Osteoblast (primary cell): Measurements from ENCODE around the gene SLC4A11. TPM values are rescaled to one million over a fixed set of nuclear protein-coding genes. Genes with fewer than 3 reads are reported as not detected.

Experiments used
- DNase-seq: peaks from one replicate; pipeline ENCODE4 v3.0.0; 2011; ENCODE audit warnings: low spot score, mixed read lengths; ENCODE audit not compliant: insufficient read length; ENCODE audit errors: missing footprints
- H2AFZ ChIP-seq: 2 replicates; pipeline ENCODE4 v1.6.0; 2011; ENCODE audit warnings: mild to moderate bottlenecking, low read length
- H3K27ac ChIP-seq: 2 replicates; pipeline ENCODE4 v1.5.1; 2011; ENCODE audit warnings: mild to moderate bottlenecking, low read depth, low read length, moderate library complexity
- H3K27me3 ChIP-seq: 2 replicates; pipeline ENCODE4 v1.6.0; 2012; ENCODE audit warnings: mild to moderate bottlenecking, control low read depth, inconsistent platforms, low read length, moderate library complexity; ENCODE audit not compliant: insufficient read depth
- H3K36me3 ChIP-seq: 2 replicates; pipeline ENCODE4 v1.5.1; 2011; ENCODE audit warnings: mild to moderate bottlenecking, low read length, control low read depth, moderate library complexity; ENCODE audit not compliant: insufficient read depth
- H3K4me1 ChIP-seq: 2 replicates; pipeline ENCODE4 v1.5.1; 2011; ENCODE audit warnings: mild to moderate bottlenecking, low read length, control low read depth, moderate library complexity; ENCODE audit not compliant: insufficient read depth
- H3K4me2 ChIP-seq: 2 replicates; pipeline ENCODE4 v1.6.0; 2011; ENCODE audit warnings: mild to moderate bottlenecking, low read length; ENCODE audit not compliant: insufficient read depth
- H3K4me3 ChIP-seq: fragments of 200-600 bp; sonication (generic); 3 replicates; pipeline ENCODE4 v1.5.1; 2012; ENCODE audit warnings: mild to moderate bottlenecking, low read length, inconsistent platforms; ENCODE audit not compliant: insufficient read depth
- H3K79me2 ChIP-seq: 2 replicates; pipeline ENCODE4 v1.6.0; 2012; ENCODE audit warnings: mild to moderate bottlenecking, low read length, control low read depth, inconsistent platforms; ENCODE audit not compliant: insufficient read depth
- H3K9me3 ChIP-seq: 2 replicates; pipeline ENCODE4 v1.5.1; 2011; ENCODE audit warnings: low read depth, low read length, control low read depth
- H4K20me1 ChIP-seq: 2 replicates; pipeline ENCODE4 v1.6.0; 2012; ENCODE audit warnings: mild to moderate bottlenecking, low read length, control low read depth; ENCODE audit not compliant: insufficient read depth
- total RNA-seq: library from RNA; depleted of rRNA; stranded (reverse); fragments of >200 nt; gene quantifications from 2 replicates; pipeline ENCODE4 v1.2.3, GENCODE V29; 2012
- TF ChIP-seq, protein P1 (sequence below): IDR thresholded peaks from 2 replicates; pipeline ENCODE4 v1.5.1; 2011; ENCODE audit warnings: mild to moderate bottlenecking, low read depth, low read length, moderate library complexity; ENCODE audit errors: extremely low read depth

The SLC4A11 gene
- total RNA-seq, 1 donor, result under 0.01 TPM

DNA sequence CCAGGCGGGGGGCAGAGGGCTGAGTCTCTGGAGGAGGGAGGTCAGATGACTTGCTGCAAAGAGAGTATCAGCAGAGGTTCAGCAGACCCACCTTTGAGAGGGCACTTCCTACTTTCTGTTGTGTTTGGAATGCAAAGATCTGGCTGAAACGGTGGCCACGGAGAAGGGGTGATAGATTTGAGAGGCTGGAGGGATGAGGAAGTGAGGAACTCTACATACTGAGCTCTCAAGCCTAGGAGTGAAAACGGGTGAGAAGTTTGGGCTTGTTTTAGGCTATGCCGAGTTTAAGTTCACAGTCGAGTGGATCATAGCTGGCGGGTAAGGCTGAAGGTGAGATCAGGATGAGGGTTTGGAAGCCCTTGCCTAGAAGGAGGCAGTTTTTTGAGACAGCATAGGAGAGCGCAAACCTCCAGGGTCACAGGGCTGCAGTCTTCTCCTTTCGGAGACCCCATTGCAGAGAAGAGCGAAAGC is 30.2 kb downstream of the SLC4A11 start:
- no peak for DNase-seq
- Histone ChIP-seq H2AFZ (peak overlapping the region; percentile 95), H3K4me3 (peak overlapping the region; percentile 98), H3K36me3 (peaks cover 7% of the 10 kb centered on the region), H3K9me3 (no peaks in the 10 kb centered on the region), H3K4me2 (peak overlapping the region; percentile 85), H3K79me2 (peaks cover 58% of the 10 kb centered on the region), H3K27me3 (no peaks in the 10 kb centered on the region), H3K4me1 (peaks cover 14% of the 10 kb centered on the region), H3K27ac (peak overlapping the region; percentile 65), H4K20me1 (no peaks in the 10 kb centered on the region)
- TF ChIP-seq, protein P1, sequence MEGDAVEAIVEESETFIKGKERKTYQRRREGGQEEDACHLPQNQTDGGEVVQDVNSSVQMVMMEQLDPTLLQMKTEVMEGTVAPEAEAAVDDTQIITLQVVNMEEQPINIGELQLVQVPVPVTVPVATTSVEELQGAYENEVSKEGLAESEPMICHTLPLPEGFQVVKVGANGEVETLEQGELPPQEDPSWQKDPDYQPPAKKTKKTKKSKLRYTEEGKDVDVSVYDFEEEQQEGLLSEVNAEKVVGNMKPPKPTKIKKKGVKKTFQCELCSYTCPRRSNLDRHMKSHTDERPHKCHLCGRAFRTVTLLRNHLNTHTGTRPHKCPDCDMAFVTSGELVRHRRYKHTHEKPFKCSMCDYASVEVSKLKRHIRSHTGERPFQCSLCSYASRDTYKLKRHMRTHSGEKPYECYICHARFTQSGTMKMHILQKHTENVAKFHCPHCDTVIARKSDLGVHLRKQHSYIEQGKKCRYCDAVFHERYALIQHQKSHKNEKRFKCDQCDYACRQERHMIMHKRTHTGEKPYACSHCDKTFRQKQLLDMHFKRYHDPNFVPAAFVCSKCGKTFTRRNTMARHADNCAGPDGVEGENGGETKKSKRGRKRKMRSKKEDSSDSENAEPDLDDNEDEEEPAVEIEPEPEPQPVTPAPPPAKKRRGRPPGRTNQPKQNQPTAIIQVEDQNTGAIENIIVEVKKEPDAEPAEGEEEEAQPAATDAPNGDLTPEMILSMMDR, result no peak

DNA sequence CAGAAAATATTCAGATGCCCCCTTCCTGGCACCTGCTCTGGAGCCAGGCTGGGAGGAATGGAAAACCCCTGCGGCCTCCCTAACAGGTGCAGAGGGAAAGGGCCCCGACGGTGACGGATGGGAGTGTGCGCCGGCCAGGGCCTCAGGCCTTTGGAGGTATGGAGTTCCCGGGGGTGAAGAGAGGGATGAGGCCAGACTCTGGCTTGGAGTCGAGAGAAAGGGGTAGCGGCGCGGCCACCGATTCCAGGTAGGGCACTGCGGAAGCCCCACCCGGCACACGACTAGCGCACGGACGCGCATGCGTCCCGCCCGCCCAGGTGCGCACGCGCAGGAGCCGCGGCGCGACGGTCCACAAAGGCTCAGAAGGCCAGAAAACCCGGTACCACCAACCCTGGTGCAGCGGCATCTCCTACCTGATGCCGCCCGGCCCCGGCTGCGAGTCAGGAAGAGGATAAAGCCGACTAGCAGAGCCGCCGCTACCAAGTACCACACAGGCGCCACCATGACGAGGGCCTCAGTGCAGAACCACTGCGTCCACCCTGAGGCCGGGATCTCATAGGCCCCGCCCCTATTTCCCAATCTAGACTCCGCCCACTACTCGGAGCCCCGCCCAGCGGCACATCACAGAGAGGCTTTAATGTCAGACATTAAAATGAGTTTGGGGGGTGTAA is 34.7 kb downstream of the SLC4A11 start, which contains the start of gene DDRGK1:
DDRGK1 (minus strand) TSS at position 559 of the 671 bp plus-strand sequence; CDS start at position 504, 55 bp downstream.
- Histone ChIP-seq H4K20me1 (no peaks in the 10 kb centered on the region), H3K27ac (peak within 1 kb of the TSS; percentile 80)

DNA sequence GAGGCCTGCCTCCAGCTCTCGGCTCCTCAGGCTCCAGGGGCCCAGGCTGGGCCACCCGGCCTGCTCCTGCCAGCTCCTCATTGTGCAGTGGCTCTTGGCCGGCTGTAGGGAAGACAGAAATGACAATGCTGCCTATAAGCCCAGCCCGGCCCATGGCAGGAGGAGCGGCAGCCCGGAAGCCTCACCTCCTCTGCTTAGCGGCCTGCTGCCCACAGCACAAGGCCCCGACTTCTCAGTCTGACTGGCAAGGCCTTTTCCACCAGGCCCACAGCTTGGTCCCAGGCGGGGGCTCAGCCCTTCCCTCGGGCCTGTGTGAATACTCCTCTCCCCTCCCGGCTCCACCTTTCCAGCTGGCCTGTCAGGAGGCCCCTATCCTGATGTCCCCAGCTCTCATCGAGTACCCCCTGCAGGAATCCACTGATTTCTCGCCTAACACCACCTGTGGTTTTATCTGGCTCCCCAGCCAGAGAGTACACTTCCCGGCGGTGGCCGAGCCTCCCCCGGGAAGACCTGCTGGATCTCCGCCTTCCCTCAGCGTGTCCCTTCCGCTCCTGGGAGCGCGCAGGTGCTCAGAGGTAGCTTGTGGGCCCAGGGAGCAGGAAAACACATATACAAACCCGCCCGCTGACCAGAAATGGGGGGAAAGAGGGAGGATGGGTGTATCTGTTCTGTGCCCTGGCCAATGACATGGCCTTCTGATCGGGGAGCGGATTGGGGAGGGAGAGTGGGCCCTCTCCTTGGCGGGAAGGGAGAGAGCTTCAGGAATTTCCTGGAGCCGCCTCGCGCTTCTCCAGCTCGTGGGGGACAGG is 35.5 kb downstream of the SLC4A11 start:
- Histone ChIP-seq H3K27ac (peak overlapping the region; percentile 80), H2AFZ (peak overlapping the region; percentile 91), H3K27me3 (no peaks in the 10 kb centered on the region), H3K36me3 (peaks cover 28% of the 10 kb centered on the region), H4K20me1 (no peaks in the 10 kb centered on the region), H3K9me3 (no peaks in the 10 kb centered on the region), H3K4me3 (peak overlapping the region; percentile 80), H3K4me1 (peaks cover 7% of the 10 kb centered on the region), H3K79me2 (peaks cover 27% of the 10 kb centered on the region), H3K4me2 (peak overlapping the region; percentile 97)
- peak; percentile 88 for DNase-seq
- TF ChIP-seq, protein P1, result no peak

More for the DNA sequence above, 34.7 kb downstream of the SLC4A11 start, which contains the start of gene DDRGK1:
- TF ChIP-seq, protein P1, result no peak
- peaks cover 34% of the 10 kb centered on the region for H3K79me2 ChIP-seq
- H3K4me1 ChIP-seq, result peaks cover 11% of the 10 kb centered on the region
- H2AFZ ChIP-seq, result peak within 1 kb of the TSS; percentile 91
- H3K9me3 ChIP-seq, result no peaks in the 10 kb centered on the region
- H3K27me3 ChIP-seq, result no peaks in the 10 kb centered on the region
- DNase-seq, result peak; percentile 99
- peaks cover 21% of the 10 kb centered on the region for H3K36me3 ChIP-seq
- peak within 1 kb of the TSS; percentile 80 for H3K4me3 ChIP-seq
- peak within 1 kb of the TSS; percentile 97 for H3K4me2 ChIP-seq

DNA sequence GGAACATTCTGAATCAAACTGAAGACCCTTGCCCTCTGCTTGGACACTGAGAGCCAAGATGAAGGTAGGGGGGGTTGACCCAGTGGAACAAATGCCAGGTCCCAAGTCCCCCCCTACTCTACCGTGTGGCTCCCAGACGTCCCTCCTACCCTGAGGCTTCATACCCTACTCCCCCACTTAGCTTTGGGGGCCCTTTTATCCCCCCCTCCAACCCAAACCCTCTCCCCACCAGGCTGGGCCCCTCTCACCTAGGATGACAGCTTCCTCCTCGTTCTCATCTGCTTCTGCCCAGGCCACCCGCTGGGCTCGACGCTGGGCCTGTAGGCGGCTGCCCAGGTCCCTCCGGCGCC is 36.0 kb downstream of the SLC4A11 start:
- no peaks in the 10 kb centered on the region for H4K20me1 ChIP-seq
- H3K4me1 ChIP-seq, result peaks cover 6% of the 10 kb centered on the region
- H3K36me3 ChIP-seq, result peaks cover 29% of the 10 kb centered on the region
- H2AFZ ChIP-seq, result peak overlapping the region; percentile 91
- no peaks in the 10 kb centered on the region for H3K27me3 ChIP-seq
- DNase-seq, result no peak
- TF ChIP-seq, protein P1, result no peak
- peak overlapping the region; percentile 80 for H3K4me3 ChIP-seq
- peaks cover 25% of the 10 kb centered on the region for H3K79me2 ChIP-seq
- peak overlapping the region; percentile 97 for H3K4me2 ChIP-seq
- H3K9me3 ChIP-seq, result no peaks in the 10 kb centered on the region
- peak overlapping the region; percentile 80 for H3K27ac ChIP-seq
